ENCODE data around the gene IL13RA2. TPM values are rescaled to one million over a fixed set of nuclear protein-coding genes. Genes with fewer than 3 reads are reported as not detected.

IL13RA2 gene
- total RNA-seq, 4 donors from 2014 or later = 0.51 to 1.5 TPM; not detected in 2

DNA sequence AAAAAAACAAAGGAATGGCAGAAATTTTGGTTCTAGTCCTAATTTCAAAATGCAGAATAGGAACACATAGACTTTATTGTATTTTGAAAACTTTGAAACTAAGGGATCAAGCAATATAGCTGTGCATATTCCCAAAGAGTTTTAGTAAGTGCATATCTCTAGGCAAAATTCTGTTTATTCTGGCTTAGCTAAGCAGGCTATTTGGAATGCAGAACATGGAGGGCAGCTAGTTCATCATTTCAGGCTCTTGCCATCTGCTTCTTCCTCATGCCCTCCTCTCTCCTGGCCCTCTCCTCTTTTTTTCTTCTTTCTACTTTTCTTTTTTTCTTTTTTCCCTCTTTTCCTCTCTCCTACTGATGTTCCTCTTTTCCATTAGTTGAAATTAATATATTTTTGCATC, 12.0 kb upstream of the IL13RA2 start:
- TF ChIP-seq, protein P1, sequence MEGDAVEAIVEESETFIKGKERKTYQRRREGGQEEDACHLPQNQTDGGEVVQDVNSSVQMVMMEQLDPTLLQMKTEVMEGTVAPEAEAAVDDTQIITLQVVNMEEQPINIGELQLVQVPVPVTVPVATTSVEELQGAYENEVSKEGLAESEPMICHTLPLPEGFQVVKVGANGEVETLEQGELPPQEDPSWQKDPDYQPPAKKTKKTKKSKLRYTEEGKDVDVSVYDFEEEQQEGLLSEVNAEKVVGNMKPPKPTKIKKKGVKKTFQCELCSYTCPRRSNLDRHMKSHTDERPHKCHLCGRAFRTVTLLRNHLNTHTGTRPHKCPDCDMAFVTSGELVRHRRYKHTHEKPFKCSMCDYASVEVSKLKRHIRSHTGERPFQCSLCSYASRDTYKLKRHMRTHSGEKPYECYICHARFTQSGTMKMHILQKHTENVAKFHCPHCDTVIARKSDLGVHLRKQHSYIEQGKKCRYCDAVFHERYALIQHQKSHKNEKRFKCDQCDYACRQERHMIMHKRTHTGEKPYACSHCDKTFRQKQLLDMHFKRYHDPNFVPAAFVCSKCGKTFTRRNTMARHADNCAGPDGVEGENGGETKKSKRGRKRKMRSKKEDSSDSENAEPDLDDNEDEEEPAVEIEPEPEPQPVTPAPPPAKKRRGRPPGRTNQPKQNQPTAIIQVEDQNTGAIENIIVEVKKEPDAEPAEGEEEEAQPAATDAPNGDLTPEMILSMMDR (IDR thresholded peaks at IDR 0.05; ENCODE audit: low read depth) = no peak

DNA sequence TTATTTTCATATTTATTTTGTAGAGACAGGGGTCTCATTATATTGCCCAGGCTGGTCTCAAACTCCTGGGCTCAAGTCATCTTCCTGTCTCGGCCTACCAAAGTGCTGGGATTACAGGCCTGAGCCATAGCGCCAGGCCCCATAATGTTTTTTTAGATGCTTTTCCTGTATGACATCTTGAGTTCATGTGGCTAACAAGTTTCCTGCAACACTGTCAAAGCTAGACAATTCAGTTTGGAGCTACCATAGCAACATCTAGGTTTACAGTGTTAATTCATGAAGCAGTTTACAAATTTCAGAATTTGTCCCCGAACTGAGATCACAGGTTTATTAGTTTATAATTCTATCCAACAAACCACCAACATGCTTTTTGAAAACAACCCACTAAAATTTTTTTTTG, 6.4 kb upstream of the IL13RA2 start:
- TF ChIP-seq, protein P1 (IDR thresholded peaks at IDR 0.05; ENCODE audit: low read depth) = no peak

DNA sequence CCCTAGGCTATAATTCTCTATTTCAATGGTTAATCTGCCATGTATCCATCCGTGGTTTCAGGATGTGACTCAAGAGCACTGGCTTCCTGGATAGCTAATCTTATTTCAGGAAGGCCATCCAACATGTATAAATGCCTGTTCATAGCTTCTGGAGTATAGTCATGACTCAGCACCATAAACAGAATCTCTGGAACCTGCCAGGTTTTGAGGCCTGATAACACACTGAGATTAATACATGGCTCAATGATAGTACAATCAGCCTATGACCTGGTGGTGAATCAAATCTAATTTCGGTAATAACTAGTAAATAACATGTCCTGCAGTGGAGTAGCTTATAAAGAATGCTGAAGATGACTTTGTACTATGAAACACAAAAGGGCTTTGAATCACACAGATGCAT, 5.7 kb upstream of the IL13RA2 start:
- TF ChIP-seq, protein P1 (IDR thresholded peaks at IDR 0.05; ENCODE audit: low read depth) = no peak

DNA sequence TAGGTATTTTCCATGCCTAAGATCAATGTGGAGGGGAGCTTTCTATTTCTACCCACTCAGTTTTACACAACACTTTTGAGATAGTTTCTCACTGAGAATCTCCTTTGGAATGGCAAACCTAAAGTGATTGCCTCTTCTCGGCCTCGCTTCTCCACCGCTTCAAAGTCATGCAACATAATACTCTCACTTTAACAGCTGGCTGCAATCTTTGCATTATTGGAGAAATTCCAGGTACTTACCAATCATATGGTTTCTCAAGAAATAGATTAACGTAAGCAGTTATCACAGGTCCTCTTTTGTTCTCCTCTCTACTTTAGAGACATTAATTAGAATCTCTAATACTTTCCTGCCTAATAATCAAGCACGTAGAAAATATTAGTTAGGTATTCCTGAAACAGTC, 3.7 kb upstream of the IL13RA2 start:
- TF ChIP-seq, protein P1 (IDR thresholded peaks at IDR 0.05; ENCODE audit: low read depth) = no peak

DNA sequence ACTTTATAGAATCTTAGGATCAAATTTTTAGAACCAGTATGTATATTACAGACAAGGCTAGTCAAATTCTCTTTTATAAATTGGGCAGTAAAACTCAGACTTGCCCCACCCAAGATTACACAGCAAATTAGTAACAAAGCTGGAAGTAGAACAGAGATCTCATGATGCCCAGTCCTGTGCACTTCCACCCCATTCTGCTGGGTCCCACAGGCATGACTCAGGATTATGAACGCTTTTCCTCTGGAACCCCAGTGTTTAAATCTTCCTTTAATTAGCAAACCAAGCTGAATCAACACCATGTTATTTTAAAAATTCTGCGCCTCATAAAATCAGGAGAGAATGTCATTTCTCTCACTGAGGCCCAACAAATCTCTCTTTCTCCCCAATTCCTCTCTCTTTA, 1.5 kb upstream of the IL13RA2 start:
- TF ChIP-seq, protein P1 (IDR thresholded peaks at IDR 0.05; ENCODE audit: low read depth) = no peak

DNA sequence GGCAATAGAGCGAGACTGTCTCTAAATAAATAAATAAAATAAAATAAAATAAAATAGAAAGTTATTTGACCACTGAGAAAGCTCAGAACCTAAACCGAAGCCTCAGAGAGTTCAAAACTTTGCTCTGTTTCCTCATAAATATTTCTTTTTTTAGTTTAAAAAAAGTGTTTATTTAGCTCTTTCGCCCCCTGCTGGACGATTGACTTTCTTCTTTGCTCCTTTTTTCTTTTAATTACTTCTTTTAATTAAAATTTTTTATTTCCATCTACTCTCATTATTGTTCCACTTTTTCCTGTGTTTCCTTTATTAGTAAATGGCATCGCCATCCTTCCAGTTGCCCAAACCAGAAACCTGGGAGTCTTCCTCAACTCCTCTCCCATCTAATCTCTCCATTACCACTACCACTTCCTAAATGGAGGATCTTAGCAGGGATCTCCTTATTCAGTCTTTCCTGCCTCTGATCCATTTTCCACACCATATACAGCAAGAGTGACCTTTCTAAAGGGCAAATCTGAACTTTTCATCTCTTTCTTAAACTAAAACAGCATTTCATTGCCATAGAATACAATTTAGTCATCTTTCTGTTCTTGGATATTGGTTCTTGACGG, 728 bp upstream of the IL13RA2 start:
- TF ChIP-seq, protein P1 (IDR thresholded peaks at IDR 0.05; ENCODE audit: low read depth) = no peak

DNA sequence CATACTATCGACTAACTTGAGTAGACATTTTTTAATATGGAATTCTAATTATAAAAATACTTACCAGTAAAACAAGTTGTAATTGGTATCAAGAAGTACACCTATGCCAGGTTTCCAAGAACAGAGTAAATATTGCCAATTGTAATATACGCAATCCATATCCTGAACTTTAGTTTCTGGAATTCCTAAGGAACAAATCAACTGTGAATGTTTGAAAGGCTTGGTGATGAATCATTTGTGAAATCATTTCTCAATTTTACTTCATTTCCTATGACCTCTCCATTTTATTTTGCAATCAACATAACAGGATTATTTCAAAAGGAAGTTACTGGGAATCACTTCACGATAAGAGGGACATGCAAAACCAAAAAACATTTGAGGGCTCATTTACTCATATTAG, 3.7 kb downstream of the IL13RA2 start:
- TF ChIP-seq, protein P1 (IDR thresholded peaks at IDR 0.05; ENCODE audit: low read depth) = no peak
